ENCODE results near the gene TCAP.
A peak's percentile ranks its signal among the peaks of the same experiment; 100 is the strongest.

Gene TCAP

DNA sequence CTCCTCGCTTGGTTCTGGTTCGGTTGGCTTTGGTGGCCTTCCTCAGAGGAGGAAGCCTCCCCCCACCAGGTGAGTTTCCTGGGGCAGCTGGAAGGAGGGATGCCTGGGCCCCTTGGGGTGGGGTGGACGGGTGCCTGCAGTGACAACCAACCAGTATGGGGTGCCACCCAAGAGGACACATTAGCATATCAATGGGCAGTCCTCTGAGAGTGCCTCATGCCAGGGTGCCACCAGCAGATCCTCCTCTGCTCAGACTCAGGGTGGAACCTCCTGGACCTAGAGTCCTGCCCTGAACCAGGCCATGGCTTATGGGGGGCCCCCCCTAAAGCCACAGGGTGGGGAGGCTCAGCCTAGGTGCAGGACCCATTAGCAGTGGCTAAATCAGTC lies 35.7 kb upstream of the TCAP start:
- DNase-seq, result no peak

DNA sequence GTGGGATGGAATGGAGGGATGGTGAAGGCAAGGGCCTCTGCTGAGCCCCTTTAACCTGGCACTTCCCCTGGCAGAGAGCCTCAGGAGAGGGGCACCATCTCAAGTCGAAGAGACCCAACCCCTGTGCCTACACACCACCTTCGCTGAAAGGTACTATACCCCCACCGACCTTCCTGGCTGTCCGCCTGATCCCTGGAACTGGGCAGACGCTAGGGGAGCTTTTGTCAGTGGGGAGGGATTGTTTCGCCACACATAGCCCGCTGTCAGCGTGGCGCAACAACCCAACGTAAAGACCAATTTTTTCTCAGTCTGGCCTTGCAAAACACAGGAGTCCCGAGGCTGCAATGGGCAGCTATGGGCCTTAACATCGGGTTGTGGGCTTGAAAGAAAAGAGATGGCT lies 35.3 kb upstream of the TCAP start:
- no peak for DNase-seq

DNA sequence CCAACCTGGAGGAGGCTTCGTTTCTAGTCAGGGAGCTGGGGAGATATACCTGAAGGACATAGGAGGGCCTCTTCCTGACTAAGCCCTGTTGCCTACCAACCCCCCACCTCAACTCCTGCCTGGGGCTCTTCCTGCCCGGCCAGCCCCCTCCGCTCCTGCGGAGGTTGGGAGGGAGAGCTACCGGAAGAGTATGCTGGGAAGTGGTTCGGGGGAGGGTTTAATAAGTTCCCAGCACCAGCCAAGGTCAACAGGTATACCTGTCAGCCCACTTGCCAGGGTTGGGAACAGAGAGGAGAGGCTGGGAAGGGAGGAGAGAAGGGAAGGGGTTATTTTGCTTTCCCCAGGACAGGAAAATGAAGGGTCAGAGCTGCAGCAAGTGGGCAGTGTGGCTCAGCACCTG lies 33.7 kb upstream of the TCAP start:
- DNase-seq, result no peak

DNA sequence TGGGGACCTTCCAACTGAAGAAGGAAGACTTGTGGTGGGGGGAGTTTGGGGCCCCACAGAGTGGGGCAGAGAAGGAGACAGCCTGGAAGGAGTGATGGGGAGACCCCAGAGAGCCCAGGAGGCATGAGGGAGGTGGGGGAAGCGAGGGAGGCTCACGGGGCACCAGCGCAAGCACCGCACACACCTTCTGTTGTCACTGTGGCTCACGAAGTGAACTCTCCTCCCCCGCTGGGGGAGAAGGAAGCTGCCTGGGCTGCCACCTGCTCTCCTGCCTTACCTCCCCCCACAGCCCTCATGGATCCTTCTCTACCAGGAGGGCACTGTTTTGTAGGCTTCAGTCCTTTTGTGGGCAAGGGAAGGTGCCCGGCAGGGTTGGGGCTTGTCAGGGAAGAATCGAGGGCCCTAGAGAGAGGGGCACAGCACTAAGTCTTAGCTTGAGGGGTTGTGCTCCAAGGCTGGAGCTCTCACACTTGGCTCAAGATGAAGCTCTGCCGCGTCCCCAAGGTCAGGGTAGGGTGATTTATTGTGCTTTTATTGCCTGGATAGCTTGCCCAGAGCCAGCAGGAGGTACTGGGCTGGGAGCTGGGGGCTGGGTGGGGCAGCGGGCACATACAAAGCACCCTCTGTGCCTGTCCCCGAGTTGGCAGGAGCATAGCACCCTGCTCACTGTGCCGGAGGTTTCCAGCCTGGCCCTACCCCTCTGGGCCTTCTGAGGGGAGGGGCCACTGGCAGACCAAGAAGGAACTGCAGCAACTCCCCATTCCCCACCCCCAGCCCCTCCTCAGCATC lies 32.8 kb upstream of the TCAP start:
- DNase-seq, result no peak

DNA sequence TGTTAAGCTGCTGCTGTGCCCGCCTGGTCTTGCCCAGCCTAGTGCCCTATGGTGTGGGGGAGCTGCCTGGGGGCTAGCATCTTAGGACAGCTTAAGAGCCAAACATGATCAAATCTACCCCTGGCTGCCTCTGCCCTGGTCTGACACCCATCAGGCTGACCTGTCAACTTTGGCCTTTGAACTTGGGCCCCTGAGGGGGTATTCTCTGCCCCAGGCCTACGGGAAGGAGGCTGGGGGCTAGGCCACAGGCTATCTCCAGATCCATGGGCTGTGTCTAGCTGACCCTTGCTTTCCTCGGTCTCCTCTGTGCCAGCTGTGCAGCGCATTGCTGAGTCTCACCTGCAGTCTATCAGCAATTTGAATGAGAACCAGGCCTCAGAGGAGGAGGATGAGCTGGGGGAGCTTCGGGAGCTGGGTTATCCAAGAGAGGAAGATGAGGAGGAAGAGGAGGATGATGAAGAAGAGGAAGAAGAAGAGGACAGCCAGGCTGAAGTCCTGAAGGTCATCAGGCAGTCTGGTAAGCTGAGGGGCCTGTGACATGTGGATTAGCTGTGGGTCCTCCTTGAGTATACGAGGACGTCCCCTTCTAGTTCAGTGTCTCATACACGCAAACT lies 31.5 kb upstream of the TCAP start:
- DNase-seq, result no peak

DNA sequence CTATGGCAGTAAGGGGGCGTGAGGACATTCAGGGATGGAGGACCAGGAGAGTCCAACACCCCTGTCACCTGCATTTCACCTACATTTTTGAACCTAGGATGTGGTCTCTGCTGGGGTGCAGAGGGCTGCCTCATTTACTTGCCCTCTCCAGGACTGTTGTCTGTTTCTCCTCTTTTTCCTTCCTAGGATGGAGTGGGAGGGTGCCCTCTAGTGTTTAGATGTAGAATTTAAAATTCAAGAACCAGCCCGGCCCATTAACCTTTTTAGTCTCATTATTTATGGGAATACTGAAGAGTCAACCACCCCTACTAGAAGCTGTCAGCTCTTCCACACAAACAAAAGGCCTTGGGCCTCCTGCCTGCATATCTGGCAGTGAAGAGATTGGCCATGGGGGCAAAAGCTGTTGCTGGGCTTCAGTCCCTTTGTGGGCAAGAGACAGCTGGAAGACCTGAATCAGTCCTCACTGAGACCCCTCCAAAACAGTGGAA lies 30.7 kb upstream of the TCAP start:
- no peak for DNase-seq

DNA sequence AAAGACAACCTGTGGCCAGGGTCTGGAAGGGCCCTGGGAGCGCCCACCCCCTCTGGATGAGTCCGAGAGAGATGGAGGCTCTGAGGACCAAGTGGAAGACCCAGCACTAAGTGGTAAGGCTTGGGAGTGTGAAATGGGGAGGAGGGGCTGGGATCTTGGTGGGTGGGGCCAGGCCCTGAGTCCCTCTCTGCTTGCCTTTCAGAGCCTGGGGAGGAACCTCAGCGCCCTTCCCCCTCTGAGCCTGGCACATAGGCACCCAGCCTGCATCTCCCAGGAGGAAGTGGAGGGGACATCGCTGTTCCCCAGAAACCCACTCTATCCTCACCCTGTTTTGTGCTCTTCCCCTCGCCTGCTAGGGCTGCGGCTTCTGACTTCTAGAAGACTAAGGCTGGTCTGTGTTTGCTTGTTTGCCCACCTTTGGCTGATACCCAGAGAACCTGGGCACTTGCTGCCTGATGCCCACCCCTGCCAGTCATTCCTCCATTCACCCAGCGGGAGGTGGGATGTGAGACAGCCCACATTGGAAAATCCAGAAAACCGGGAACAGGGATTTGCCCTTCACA lies 29.5 kb upstream of the TCAP start:
- DNase-seq, result no peak

DNA sequence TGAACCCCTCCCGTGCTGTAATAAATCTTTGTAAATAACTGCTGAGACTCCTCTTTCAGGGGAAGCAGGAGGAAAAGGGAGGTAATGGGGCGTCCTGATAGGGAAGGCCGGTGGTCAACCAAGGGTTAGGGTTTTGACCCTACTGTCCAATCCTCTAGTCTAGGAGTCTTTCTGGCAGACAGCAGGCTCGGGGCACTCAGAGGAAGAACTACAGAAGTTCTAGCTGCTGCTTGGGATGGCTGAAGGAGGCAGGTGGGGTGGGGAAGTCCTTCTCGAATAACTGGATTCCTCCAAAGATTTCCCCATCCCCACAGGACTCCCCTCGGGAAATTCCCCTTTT lies 28.6 kb upstream of the TCAP start:
- no peak for DNase-seq

DNA sequence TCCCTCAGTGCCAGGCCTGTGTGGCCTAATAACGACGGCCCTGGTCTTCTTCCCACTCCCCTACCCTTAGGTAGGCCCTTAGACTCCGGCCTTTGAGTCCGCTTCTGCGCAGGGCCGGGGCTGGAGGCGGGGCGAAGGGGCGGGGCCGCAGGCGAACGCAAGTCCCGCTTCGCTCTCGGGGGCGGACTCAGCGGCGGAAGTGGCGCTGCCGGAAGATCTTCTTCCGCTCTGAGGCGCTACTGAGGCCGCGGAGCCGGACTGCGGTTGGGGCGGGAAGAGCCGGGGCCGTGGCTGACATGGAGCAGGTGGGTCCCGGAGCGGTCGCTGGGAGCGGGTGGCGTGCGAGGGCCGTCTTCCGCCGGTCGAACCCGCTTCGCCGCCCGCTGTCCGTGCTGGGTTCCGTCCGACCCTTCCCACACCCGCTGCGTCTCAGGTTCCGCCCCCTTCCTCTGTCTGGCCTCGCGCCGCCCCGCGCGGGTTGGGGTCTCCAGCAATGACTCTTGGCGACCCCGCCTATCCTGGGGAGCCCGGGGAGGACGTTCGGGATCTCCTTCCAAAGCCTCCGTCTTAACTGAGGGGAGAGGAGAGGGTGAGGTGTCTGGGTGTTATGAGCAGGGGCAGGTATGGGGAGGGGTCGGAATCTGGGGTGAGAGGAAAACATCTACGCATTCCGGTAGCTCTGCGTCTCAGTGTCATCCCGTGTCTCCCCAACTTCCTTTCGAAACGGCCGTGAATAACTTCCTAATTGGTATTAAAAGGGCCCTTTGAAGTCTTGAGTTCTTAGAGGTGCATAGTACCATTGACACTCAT lies 28.0 kb upstream of the TCAP start, which contains the start of gene STARD3:
Gene STARD3, plus strand, starts transcription at position 218 of the 810 bp plus-strand sequence. CDS start 16,388 bp downstream, outside the sequence.
- DNase-seq, result peak; percentile 53

DNA sequence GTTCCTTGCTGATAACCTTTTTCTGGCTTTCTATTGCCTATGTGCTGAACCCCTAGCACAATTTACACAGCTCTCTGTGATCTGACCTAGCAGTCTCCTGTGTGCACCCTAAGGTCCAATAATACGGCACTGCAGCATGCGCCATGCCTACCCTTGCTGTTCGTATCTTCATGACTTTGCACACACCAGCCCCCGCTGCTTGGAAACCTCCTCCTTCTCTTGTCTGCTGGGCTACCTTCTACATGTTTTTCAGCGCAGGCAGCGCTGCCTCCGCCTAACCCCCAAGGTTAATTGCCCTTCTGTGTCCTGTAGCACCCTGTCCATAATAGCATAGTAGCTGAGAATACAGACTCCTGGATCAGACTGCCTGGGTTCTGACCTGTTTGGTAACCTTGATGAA lies 26.8 kb upstream of the TCAP start:
- DNase-seq, result no peak

DNA sequence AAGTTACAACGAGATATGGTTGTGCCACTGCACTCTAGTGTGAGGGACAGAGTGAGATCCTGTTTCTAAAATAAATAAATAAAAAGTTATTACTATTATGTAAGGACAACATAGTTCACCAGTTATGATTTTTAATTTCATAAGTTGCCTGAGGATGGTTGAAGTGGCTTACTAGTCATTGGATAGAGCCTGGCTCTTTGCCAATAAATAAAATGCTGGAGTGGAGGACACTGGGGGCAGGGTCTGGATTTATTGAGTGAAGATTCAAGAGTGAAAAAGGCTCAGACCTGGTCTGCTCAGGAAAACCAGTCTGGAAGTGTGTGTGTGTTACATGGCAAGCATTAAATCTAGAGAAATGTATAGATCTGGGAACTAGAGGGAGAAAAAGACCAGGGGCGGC lies 26.1 kb upstream of the TCAP start:
- DNase-seq, result no peak

DNA sequence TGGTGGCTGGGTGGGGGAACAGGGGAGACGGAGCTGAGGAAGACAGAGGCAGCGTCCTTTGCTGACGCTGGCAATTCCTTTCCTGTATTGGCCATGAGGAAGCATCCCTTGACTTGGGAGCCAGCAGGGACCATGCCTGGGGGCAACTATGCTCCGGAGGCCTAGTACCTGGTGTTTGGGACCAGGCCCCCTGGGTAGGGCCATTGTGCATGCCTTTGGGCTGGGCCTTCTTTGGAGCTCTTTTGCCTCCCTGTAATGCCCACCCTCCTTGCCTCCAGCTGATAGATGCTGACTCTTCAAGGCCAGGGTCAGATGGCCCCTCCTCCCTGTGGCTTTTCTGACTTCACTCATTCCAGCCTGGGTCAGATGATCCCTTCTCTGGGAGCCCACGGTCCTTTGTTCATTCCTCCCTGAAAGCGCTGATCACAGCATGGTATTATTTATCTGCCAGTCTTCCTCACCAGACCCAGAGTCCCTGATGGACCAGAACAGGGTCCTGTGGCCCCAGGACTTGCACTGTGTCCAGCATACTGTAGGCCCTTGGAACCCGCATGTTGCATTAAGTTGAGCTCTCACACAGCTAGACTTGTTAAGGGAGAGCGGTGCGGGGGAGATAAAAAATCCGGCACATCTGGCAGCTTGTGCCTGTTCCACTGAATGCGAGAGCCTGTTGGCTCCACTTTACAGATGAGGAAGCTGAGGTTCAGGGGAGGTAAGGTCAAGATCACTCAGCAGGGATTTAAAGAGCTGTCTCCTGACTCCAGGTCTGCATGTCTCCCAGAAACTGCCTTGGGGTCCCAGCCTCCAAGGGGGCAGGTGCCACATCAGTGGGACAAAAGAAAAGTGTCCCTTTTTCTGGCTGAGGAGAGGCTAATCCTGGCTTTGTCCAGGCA lies 25.3 kb upstream of the TCAP start:
- no peak for DNase-seq

DNA sequence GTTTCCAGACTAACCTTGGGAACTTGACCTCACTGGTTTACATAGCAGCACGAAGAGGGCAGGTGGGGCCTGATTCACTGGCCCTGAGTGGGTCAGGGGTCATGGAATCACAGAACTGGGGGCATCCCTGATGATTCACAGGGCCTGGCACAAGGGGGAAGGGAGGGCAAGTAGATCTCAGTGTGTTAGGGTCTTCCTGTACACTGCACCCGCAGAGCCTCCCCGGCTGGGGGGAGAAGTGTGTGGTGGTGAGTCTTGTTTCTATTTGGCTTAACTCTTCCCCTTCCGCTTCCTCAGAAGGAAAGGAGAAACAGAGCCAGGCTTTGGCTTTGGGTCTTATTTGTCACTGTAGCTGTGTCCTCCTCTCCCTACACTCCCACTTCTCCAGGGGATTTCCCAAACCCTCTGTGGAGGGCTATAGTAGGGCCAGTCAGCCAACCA lies 24.5 kb upstream of the TCAP start:
- no peak for DNase-seq

DNA sequence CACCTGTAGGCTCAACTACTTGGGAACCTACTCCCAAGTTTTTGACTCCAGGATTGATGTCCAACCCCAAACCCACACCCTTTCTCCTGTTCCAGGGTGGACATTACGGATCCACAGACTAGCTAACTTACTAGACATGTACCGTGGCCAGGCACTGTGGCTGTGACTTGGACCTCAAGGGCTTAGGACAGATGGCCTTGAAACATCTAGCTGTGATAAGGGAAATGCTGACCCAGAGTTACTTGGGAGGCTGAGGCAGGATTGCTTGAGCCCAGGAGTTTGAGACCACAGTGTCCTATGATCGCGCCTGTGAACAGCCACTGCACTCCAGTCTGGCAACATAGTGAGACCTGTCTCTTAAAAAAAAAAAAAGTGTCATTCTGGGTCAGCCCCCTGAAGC lies 24.1 kb upstream of the TCAP start:
- no peak for DNase-seq

DNA sequence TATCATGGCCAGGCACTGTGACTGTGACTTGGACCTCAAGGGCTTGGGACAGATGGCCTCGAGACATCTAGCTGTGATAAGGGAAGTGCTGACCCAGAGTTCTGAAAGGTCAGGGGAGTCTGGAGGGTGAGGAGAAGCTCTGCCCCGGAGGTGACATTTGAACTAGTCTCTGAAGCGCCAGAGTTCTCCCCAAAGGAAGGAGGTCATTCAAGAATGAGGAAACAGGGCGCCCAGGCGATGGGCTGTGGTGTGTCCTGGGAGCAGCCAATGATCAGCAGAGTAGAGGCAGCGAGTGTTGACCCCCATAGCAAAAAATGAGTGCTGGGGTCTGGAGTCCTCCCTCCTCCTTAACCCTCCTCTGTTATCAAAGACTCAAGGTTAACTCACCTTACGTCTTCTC lies 23.3 kb upstream of the TCAP start:
- no peak for DNase-seq

DNA sequence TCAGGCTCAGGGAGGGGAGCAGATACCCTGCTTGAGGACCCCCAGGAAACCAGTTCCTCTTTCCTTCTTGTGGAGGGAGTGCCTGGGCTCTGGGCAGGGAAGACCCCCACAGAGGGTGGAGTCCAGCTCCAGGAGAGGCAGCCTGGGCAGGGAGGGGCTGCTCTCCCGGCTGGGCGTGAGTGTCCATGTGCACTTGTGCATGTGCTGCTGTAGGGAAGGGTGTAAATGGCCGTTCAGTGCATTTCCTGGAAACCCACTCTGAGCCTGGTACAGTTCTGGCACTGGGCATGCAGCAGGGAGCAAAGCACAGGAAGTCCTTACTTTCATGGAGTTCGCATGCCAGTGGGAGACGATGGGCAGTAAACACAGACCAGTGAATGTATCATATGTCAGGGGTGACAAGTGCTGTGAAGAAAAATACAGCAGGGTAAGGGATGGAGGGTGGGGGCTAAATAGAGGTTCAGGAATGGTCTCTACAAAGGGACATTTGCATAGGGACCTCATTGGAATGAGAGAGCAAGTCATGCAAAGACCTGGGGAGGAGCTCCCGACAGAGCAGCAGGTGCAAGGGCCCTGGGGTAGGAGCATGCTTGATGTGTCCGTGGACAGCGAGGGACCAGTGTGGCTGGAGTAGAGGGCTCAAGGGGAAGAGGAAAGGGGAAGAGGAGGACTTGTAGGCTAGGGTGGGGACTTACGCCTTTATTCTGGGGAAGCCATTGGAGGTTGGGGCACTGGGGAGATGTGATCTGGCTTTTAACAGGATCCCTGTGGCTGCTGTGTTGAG lies 22.7 kb upstream of the TCAP start:
- no peak for DNase-seq

DNA sequence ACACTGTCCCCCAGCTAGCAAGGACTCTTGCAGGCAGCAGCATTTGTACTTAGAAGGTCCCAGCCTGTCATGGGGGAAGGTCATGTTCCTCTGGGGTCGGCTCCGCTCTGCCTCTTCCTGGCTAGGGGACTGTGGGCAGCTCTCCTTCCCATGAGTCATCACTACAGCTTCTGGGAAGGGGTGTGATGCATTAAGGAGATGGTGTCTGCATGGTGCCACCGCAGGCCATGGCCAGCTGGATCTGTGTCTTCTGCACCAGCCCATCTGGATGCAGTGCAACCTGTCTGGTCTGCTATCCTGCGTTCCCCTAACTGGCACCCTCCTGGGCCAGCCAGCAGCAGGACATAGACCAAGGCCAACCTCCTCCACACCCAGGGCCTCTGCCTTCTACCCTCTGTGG lies 21.9 kb upstream of the TCAP start:
- DNase-seq, result no peak

DNA sequence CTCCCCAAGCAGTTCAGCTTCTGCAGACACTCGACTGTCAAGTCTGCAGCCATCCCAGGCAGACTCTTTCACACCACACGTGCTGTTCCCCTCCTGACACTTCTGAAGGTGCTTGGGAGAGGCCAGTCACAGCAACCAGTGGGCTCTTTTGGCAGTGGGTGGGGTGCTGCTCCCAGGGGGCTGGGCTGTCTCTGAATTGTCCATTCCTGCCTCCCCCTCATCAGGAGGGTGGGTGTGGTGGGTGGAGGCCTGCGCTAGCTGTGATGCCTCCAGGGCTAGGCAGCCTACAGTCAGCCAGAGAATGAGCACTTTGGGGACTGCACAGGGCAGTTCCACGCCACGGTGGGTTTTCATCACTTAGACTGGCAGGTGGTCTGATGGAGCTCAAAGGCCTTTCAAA lies 17.9 kb upstream of the TCAP start:
- no peak for DNase-seq

DNA sequence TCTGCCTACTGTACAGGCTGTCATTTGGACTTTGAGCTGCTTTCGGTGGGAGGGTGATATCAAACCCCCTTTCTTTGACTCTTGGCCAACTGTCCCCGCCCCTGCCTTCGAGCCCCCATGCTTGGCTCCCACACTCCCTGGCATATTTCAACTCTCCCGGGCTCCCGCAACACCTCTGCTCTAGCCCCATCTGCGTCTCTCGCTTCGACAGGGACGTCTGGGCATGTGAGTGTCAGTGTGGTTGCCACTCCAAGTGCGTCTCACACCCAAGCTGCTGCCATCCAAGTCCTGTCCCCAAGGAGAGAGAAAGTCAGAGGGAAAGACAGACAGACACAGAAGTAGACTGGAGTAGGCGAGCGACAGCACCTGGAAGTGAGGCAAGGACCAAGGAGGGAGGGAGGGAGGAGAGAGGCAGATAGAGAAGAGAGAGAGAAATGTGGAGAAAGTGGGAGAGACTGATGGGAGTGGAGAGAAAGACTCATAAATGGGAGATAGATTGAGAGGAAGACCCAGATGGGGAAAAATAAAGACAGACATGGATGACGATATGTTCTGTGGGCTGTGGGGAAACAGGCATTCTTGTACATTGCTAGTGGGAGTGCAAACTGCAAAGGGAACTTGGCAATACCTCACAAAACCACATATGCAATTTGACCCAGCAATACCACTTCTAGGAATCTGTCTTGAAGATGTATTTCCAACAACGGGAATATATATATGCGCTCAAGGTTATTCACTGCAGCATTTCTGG lies 16.4 kb upstream of the TCAP start:
- no peak for DNase-seq

DNA sequence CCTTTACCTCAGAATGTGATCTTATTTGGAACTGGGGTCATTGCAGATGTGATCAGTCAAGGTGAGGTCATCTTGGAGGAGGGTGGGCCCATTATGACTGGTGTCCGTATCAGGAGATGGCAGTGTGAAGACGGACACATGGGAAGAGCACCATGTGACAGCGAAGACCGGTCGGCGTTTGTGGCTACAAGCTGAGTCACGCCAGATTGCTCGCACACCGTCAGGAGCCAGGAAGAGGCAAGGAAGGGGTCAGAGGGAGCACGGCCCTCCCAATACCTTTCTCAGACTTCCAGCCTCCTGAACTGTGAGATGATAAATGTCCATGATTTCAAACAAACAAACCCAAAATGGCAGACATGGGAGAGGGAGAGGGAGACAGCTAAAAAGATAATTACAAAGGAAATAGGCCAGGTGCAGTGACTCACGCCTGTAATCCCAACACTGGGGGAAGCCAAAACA lies 15.0 kb upstream of the TCAP start:
- no peak for DNase-seq
